Stimulated activated CD8-positive, alpha-beta memory T cell treated with anti-CD3 and anti-CD28 coated beads, Interleukin-7, amount 100 ng/mL, for 4 hours (primary cell): ENCODE results near the gene C16orf90.
A peak's percentile ranks its signal among the peaks of the same experiment; 100 is the strongest.

Experiments
- DNase-seq, 2 donors: peaks; one replicate each; pipeline ENCODE4 v3.0.0-alpha.2; 2020; ENCODE audit warnings: low read depth in 2 of 2

C16orf90 gene

GRCh38 chr16:3465911-3466584 is 29.2 kb downstream of the C16orf90 start:
- no peak for DNase-seq

GRCh38 chr16:3465301-3465700 is 30.0 kb downstream of the C16orf90 start:
- DNase-seq: no peak

GRCh38 chr16:3461151-3461550 is 34.1 kb downstream of the C16orf90 start:
- DNase-seq: peak; percentile 28 to 47

GRCh38 chr16:3460585-3460984 is 34.7 kb downstream of the C16orf90 start:
- no peak for DNase-seq

- DNase-seq: no peak
These were observed 35.2 kb downstream of the C16orf90 start for GRCh38 chr16:3460121-3460520.

GRCh38 chr16:3459401-3460090 is 35.7 kb downstream of the C16orf90 start:
- no peak for DNase-seq

- DNase-seq: no peak
These were observed 36.4 kb downstream of the C16orf90 start for GRCh38 chr16:3458852-3459361.

GRCh38 chr16:3458278-3458851 is 36.9 kb downstream of the C16orf90 start:
- DNase-seq: no peak

- DNase-seq: peak; percentile 72 to 87
These were observed 37.6 kb downstream of the C16orf90 start for GRCh38 chr16:3457434-3458252.

GRCh38 chr16:3454631-3455147 is 40.6 kb downstream of the C16orf90 start:
- DNase-seq: no peak

GRCh38 chr16:3454093-3454492 is 41.2 kb downstream of the C16orf90 start:
- DNase-seq: no peak

GRCh38 chr16:3444032-3444388 is 51.3 kb downstream of the C16orf90 start:
- DNase-seq: no peak
